ENCODE measurements around the gene NLGN1.
"Not testable (repeated sequence)": the region's sequence is repeated elsewhere in the genome, so short reads cannot be mapped to it uniquely, and the experiment has no call there.

DNA sequence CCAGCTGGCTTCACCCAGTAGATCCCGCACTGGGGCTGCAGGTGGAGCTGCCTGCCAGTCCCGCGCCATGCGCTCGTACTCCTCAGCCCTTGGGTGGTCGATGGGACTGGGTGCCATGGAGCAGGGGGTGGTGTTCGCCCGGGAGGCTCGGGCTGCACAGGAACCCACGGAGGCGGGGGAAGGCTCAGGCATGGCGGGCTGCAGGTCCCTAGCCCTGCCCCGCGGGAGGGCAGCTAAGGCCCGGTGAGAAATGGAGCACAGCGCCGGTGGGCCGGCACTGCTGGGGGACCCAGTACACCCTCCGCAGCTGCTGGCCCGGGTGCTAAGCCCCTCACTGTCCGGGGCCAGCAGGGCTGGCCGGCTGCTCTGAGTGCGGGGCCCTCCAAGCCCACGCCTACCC is 814.4 kb downstream of the NLGN1 start:
- not testable (repeated sequence) for TF ChIP-seq POLR2A (IDR thresholded peaks at IDR 0.05; ENCODE audit: low read depth, low read length); POLR2AphosphoS5 (IDR thresholded peaks at IDR 0.05; ENCODE audit: low read depth, low read length); TAF1 (IDR thresholded peaks at IDR 0.05; ENCODE audit: borderline replicate concordance, low read depth, low read length)

Measured in GM12892 (cell line).